Lower leg skin (tissue), 3 donors: ENCODE measurements around the gene SRPK3.

Experiments
- CTCF ChIP-seq, 3 donors: fragments of 450-650 bp; IDR thresholded peaks; one replicate each; pipeline ENCODE4 v1.5.1; 2016; ENCODE audit warnings: antibody characterized with exemption in 3 of 3, mild to moderate bottlenecking in 3 of 3, moderate library complexity in 2 of 3
- POLR2A ChIP-seq, 2 donors: fragments of 450-650 bp; IDR thresholded peaks; one replicate each; pipeline ENCODE4 v1.6.1; 2016 to 2017; ENCODE audit warnings: antibody characterized with exemption in 2 of 2, mild to moderate bottlenecking in 1 of 2, moderate library complexity in 1 of 2

- no peak for TF ChIP-seq POLR2A (IDR thresholded peaks at IDR 0.05)
- no peak for TF ChIP-seq CTCF (IDR thresholded peaks at IDR 0.05)
These were observed 47.1 kb downstream of the SRPK3 start for GRCh38 chrX:153827903-153828302.
